Esophagus (tissue), 2 donors: ENCODE measurements around the gene IL1RAP. TPM values are rescaled to one million over a fixed set of nuclear protein-coding genes. Genes with fewer than 3 reads are reported as not detected.

Experiments used
- H3K27ac ChIP-seq, 2 donors: one replicate each; pipeline ENCODE4 v1.5.1; 2013; ENCODE audit warnings: low read depth in 2 of 2, mild to moderate bottlenecking in 2 of 2, inconsistent platforms in 1 of 2, low read length in 1 of 2, moderate library complexity in 1 of 2
- H3K27me3 ChIP-seq, 2 donors: one replicate each; pipeline ENCODE4 v1.6.1; 2013; ENCODE audit warnings: low read length in 2 of 2, control low read depth in 1 of 2, mild to moderate bottlenecking in 1 of 2; ENCODE audit not compliant: insufficient read depth in 2 of 2, control insufficient read depth in 1 of 2
- H3K36me3 ChIP-seq, 2 donors: one replicate each; pipeline ENCODE4 v1.6.1; 2013; ENCODE audit warnings: low read length in 1 of 2; ENCODE audit not compliant: control insufficient read depth in 2 of 2, insufficient read depth in 2 of 2
- H3K4me1 ChIP-seq, 2 donors: one replicate each; pipeline ENCODE4 v1.6.1; 2013; ENCODE audit warnings: low read length in 1 of 2; ENCODE audit not compliant: control insufficient read depth in 2 of 2, insufficient read depth in 2 of 2
- H3K4me3 ChIP-seq, 2 donors: one replicate each; pipeline ENCODE4 v1.5.1; 2013; ENCODE audit warnings: low read length in 2 of 2, mild to moderate bottlenecking in 2 of 2, low read depth in 1 of 2, moderate library complexity in 1 of 2
- H3K9me3 ChIP-seq, 2 donors: one replicate each; pipeline ENCODE4 v1.6.1; 2013; ENCODE audit warnings: mild to moderate bottlenecking in 2 of 2, low read depth in 1 of 2, low read length in 1 of 2, moderate library complexity in 1 of 2; ENCODE audit not compliant: control insufficient read depth in 2 of 2, insufficient read depth in 1 of 2
- WGBS, 2 donors: extraction: QIAGEN DNeasy Blood & Tissue Kit; methylation state at CpG; one replicate each; pipeline ENCODE4 v1.1.7; 2013; 5-methylcytosine and 5-hydroxymethylcytosine counted together
- polyA plus RNA-seq, 2 donors: library from polyadenylated mRNA; stranded (reverse); fragments of 200-250 nt; gene quantifications; one replicate each; pipeline ENCODE4 v1.2.3, GENCODE V29; 2013
- donor health status: healthy with polysubstance abuse.
- donor health status: Bipolar disorder and iron deficiency.

Gene IL1RAP
- polyA plus RNA-seq, 2 donors = 5.9 to 14.5 TPM

DNA sequence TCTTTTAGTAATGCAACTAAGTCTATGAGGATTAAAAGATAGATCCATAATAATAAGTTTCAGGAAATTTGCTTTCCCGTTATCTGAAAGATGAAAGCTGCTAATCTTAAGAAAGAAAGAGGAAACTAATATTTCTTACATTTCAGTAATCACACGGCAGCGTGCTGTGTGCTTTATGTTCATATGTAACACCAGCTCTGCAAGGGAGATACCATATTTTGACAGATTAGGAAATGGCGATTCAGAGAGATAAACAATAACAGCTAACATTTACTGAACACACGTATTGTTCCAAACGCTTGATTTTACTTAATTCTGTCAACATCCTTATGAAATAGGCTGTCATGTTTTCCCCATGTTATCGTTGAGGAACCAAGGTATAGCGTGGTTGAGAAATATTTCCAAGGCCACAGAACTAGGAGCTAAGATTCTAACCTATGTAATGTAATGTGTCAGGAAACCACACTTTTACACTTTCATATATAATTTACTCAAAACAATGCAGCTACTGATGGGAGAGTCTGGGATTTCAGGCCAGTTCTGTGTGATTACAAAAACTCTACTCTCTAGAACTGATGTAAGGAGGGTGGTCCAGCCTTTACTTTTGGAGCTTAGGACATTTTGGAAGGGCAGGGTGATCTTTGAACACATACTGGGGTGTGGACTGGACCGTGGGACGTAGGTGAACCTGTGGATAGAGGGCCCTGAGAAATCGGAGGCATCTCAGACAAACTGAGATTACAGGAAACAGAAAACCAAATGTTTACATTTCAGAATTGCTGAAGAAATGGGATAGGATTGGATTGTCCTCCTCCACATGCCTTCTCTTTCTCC is 100.6 kb downstream of the IL1RAP start:
- H3K9me3 ChIP-seq = no peaks in the 10 kb centered on the region
- H3K27me3 ChIP-seq = no peaks in the 10 kb centered on the region
- H3K36me3 ChIP-seq = no peaks in the 10 kb centered on the region
- no peak overlapping the region for H3K4me3 ChIP-seq
- no peaks in the 10 kb centered on the region for H3K4me1 ChIP-seq
- 59 to 67% methylated on average over 11 of the region's 11 CpGs for WGBS, 2 donors
- no peak overlapping the region for H3K27ac ChIP-seq

DNA sequence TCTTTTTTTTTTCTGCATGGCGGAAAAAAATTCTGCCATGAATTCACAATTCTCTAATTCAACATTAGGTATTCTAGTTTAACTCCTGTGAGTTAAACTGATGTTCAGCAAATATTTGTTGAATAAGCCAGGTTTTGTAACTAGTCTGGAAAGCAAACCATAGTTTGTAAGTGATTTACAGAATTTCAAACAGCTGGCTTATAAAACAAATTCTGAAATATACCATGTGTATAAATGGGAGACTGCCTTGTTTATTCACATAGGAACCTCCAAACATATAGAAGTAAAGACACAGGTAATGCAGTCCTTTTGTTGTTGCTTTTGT is 101.1 kb downstream of the IL1RAP start:
- Histone ChIP-seq H3K9me3 (no peaks in the 10 kb centered on the region), H3K27me3 (no peaks in the 10 kb centered on the region), H3K27ac (no peak overlapping the region), H3K36me3 (no peaks in the 10 kb centered on the region), H3K4me1 (no peaks in the 10 kb centered on the region), H3K4me3 (no peak overlapping the region)
- whole genome bisulfite sequencing, 2 donors = 100% methylated on average over 1 of the region's 1 CpG

DNA sequence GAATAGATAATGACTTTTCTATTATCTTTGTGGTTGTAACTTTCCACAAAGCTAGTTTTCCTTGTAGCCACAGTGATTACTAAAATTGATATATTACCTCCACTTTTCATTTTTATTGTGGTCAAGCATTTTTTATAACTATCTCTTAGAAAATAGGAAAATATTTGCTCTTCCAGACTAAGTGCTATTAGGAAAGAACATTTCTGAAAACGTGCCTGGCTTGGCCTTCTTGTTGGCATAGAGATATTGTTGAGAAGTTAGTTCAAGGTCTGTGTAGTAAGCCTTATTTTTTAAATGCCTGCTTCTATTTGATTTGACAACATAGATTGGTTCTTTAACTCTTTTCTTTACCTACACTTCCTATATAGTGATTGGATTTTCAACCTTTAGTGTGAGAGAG is 101.7 kb downstream of the IL1RAP start:
- Histone ChIP-seq H3K4me3 (no peak overlapping the region), H3K36me3 (no peaks in the 10 kb centered on the region), H3K27me3 (no peaks in the 10 kb centered on the region), H3K27ac (no peak overlapping the region), H3K4me1 (no peaks in the 10 kb centered on the region), H3K9me3 (no peaks in the 10 kb centered on the region)
- 55 to 56% methylated on average over 1 of the region's 1 CpG for whole genome bisulfite sequencing, 2 donors

DNA sequence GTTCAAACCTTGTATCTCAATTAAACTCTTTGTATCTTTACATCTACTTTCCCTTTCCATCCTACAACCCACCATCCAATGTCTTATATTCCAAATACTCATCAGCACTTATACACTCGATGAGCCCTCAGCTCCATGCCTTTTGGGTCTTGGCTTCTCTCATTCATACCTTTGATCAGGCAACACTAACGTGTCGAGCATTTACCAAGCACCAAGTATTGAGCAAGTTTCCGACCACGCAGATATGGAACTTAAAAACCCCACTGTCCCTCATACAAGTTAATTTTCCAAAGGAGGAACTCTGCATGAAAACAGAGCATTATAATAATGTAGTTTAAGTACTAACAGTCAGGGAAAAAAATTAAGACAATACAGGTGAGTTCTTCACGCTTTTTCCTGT is 102.8 kb downstream of the IL1RAP start:
- H3K27me3 ChIP-seq = no peaks in the 10 kb centered on the region
- no peak overlapping the region for H3K27ac ChIP-seq
- no peaks in the 10 kb centered on the region for H3K4me1 ChIP-seq
- no peaks in the 10 kb centered on the region for H3K9me3 ChIP-seq
- WGBS, 2 donors = 71 to 75% methylated on average over 6 of the region's 6 CpGs
- no peaks in the 10 kb centered on the region for H3K36me3 ChIP-seq
- H3K4me3 ChIP-seq = no peak overlapping the region

- Histone ChIP-seq H3K9me3 (no peaks in the 10 kb centered on the region), H3K27me3 (no peaks in the 10 kb centered on the region), H3K36me3 (no peaks in the 10 kb centered on the region), H3K4me1 (no peaks in the 10 kb centered on the region), H3K27ac (no peak overlapping the region), H3K4me3 (no peak overlapping the region)
- 58 to 61% methylated on average over 3 of the region's 3 CpGs for WGBS, 2 donors
Observed at GRCh38 chr3:190617185-190617584, 103.3 kb downstream of the IL1RAP start.

DNA sequence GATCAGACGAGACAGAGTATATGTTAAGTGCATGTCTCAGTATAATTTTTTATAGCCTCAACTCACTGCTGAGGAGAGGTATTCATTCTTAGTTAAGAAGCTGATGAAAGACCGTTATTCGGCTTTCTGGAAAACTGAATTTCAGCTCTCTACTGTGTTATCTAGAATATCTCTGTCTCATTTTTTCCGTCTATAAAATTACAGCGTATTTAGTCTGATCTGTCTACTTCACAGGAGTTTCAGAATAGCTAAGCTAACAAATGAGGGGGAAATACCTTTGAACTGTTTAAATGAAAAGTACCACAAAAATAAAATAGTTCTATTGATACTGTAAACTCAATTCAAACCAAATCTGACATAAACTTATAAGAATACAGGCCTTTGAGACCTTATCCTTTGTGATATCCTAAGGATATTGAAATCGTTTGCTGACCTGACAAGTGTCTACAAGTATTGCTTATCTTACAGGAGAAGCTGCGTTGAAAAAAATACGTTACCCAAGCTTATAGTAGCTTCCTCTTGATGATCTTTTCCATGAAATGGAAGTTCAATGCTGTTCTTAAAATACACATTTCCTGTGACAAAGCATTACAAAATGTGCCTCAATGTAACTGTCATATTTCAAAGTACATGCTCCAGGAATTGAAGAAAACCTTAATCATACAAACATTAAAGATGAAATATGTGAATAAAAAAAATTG is 104.6 kb downstream of the IL1RAP start:
- Histone ChIP-seq H3K9me3 (no peaks in the 10 kb centered on the region), H3K4me1 (no peaks in the 10 kb centered on the region), H3K27me3 (no peaks in the 10 kb centered on the region), H3K4me3 (no peak overlapping the region), H3K27ac (no peak overlapping the region), H3K36me3 (no peaks in the 10 kb centered on the region)
- WGBS, 2 donors = 73 to 77% methylated on average over 8 of the region's 8 CpGs

- no peak overlapping the region for H3K27ac ChIP-seq
- no peaks in the 10 kb centered on the region for H3K36me3 ChIP-seq
- H3K4me3 ChIP-seq = no peak overlapping the region
- 74 to 92% methylated on average over 5 of the region's 5 CpGs for WGBS, 2 donors
- H3K27me3 ChIP-seq = no peaks in the 10 kb centered on the region
- no peaks in the 10 kb centered on the region for H3K4me1 ChIP-seq
- H3K9me3 ChIP-seq = no peaks in the 10 kb centered on the region
Observed at GRCh38 chr3:190619353-190619752, 105.5 kb downstream of the IL1RAP start.

DNA sequence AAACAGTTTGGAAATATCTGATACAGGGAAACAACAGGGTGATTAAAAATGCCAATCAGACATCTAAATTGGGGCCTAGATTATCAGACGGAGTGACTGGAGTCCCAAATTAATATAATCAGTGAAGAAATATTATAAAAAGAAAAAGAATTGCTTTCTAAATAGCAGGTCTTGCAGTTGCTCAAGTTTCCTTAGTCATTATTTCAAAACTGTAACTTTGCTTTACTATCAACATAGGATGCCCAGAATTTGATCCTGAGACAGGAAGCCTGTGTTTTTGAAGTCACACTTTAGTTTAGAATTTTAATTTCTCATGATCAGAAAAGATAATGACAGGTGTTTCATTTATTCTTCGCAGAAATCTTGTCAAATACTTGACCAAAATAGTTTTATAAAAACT is 105.9 kb downstream of the IL1RAP start:
- Histone ChIP-seq H3K36me3 (peaks cover 0 to 3% of the 10 kb centered on the region in 2 donors), H3K27me3 (no peaks in the 10 kb centered on the region), H3K27ac (no peak overlapping the region), H3K4me1 (no peaks in the 10 kb centered on the region), H3K9me3 (no peaks in the 10 kb centered on the region), H3K4me3 (no peak overlapping the region)
- WGBS, 2 donors = 90 to 91% methylated on average over 2 of the region's 2 CpGs

GRCh38 chr3:190620886-190621608 is 107.2 kb downstream of the IL1RAP start:
- H3K27ac ChIP-seq = no peak overlapping the region
- peaks cover 0 to 5% of the 10 kb centered on the region in 2 donors for H3K36me3 ChIP-seq
- no peaks in the 10 kb centered on the region for H3K27me3 ChIP-seq
- H3K9me3 ChIP-seq = no peaks in the 10 kb centered on the region
- no peaks in the 10 kb centered on the region for H3K4me1 ChIP-seq
- no peak overlapping the region for H3K4me3 ChIP-seq
- WGBS, 2 donors = 86 to 89% methylated on average over 1 of the region's 1 CpG
